ENCODE data around the gene GOPC. TPM values are rescaled to one million over a fixed set of nuclear protein-coding genes. Genes with fewer than 3 reads are reported as not detected.

The GOPC gene
- total RNA-seq, 1 donor from 2014 or later = 49.0 TPM

GRCh38 chr6:117624869-117625481 lies 22.7 kb upstream of the GOPC start:
- Histone ChIP-seq H3K36me3 (ENCODE audit: control insufficient read depth, insufficient read depth, low read length) (no peaks in the 10 kb centered on the region), H3K4me3 (ENCODE audit: low read depth, low read length) (no peak overlapping the region), H3K27me3 (ENCODE audit: control insufficient read depth, insufficient read depth, low read length) (no peaks in the 10 kb centered on the region)
- no peak for TF ChIP-seq CTCF (IDR thresholded peaks at IDR 0.05; ENCODE audit: insufficient read depth, low read length, severe bottlenecking)
- no peak for FAIRE-seq
- no peak for DNase-seq (ENCODE audit: low read depth)

GRCh38 chr6:117619178-117619577 lies 16.9 kb upstream of the GOPC start:
- TF ChIP-seq CTCF (IDR thresholded peaks at IDR 0.05; ENCODE audit: insufficient read depth, low read length, severe bottlenecking) = no peak
- Histone ChIP-seq H3K4me3 (ENCODE audit: low read depth, low read length) (no peak overlapping the region), H3K27me3 (ENCODE audit: control insufficient read depth, insufficient read depth, low read length) (no peaks in the 10 kb centered on the region), H3K36me3 (ENCODE audit: control insufficient read depth, insufficient read depth, low read length) (no peaks in the 10 kb centered on the region)
- FAIRE-seq = no peak
- DNase-seq (ENCODE audit: low read depth) = no peak

GRCh38 chr6:117617210-117618035 lies 15.1 kb upstream of the GOPC start:
- Histone ChIP-seq H3K27me3 (ENCODE audit: control insufficient read depth, insufficient read depth, low read length) (no peaks in the 10 kb centered on the region), H3K36me3 (ENCODE audit: control insufficient read depth, insufficient read depth, low read length) (no peaks in the 10 kb centered on the region), H3K4me3 (ENCODE audit: low read depth, low read length) (no peak overlapping the region)
- no peak for DNase-seq (ENCODE audit: low read depth)
- FAIRE-seq = no peak
- TF ChIP-seq CTCF (IDR thresholded peaks at IDR 0.05; ENCODE audit: insufficient read depth, low read length, severe bottlenecking) = no peak

- no peaks in the 10 kb centered on the region for H3K27me3 ChIP-seq (ENCODE audit: control insufficient read depth, insufficient read depth, low read length)
- no peak for FAIRE-seq
- TF ChIP-seq CTCF (IDR thresholded peaks at IDR 0.05; ENCODE audit: insufficient read depth, low read length, severe bottlenecking) = no peak
- H3K4me3 ChIP-seq (ENCODE audit: low read depth, low read length) = no peak overlapping the region
- no peaks in the 10 kb centered on the region for H3K36me3 ChIP-seq (ENCODE audit: control insufficient read depth, insufficient read depth, low read length)
- no peak for DNase-seq (ENCODE audit: low read depth)
Observed at GRCh38 chr6:117616391-117617209, 14.3 kb upstream of the GOPC start.

GRCh38 chr6:117615750-117616390 lies 13.6 kb upstream of the GOPC start:
- DNase-seq (ENCODE audit: low read depth) (no peak), FAIRE-seq (no peak)

More at GRCh38 chr6:117615750-117616390, 13.6 kb upstream of the GOPC start:
- no peaks in the 10 kb centered on the region for H3K27me3 ChIP-seq (ENCODE audit: control insufficient read depth, insufficient read depth, low read length)
- H3K36me3 ChIP-seq (ENCODE audit: control insufficient read depth, insufficient read depth, low read length) = no peaks in the 10 kb centered on the region
- H3K4me3 ChIP-seq (ENCODE audit: low read depth, low read length) = no peak overlapping the region
- no peak for TF ChIP-seq CTCF (IDR thresholded peaks at IDR 0.05; ENCODE audit: insufficient read depth, low read length, severe bottlenecking)
